GM21526 (cell line): ENCODE measurements around the gene MEX3D.
A peak's percentile ranks its signal among the peaks of the same experiment; 100 is the strongest.

ENCODE experiments used
- ATAC-seq: cut with Tn5 transposase; IDR thresholded peaks from one replicate; pipeline ENCODE4 v1.9.1; 2021; ENCODE audit warnings: moderate library complexity; ENCODE audit not compliant: unreplicated experiment, low FRiP score

MEX3D gene

DNA sequence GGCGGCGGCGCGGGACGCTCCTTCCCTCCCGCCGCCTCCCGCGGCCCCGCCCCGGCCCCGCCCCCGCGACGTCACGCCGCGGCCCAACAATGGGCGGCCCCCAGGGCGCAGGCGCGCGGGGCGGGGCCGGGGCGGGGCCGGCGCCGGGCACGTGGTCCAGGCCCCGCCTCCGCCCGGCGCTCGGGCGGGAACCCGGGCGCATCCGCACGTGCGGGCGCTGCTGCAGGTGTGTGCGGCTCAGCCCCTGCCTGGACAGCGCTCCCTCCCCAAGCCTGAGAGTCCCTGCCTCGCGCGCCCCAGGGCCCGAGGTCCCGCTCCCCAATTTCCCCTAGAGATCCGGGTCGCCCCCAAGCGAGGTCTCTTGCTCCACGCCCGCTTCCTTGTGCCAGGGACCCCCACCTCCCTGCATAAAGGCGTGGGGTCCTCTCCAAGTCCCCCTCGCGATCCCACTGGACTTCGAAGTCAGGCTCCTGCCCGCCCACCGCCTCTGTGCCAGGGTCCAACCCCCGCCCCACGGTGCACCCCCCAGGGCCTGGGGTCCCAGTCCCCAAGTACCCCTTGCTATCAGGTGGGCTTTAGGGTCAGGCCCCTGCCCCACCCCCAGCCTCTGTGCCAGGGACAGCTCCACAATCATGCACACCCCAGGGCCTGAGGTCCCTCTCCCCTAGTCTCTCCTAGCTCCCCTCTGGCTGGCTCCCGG, at the start of gene MEX3D:
Gene MEX3D, minus strand, starts transcription at position 6 of the 700 bp plus-strand sequence. CDS start 267 bp downstream, outside the sequence.
- no peak for ATAC-seq

DNA sequence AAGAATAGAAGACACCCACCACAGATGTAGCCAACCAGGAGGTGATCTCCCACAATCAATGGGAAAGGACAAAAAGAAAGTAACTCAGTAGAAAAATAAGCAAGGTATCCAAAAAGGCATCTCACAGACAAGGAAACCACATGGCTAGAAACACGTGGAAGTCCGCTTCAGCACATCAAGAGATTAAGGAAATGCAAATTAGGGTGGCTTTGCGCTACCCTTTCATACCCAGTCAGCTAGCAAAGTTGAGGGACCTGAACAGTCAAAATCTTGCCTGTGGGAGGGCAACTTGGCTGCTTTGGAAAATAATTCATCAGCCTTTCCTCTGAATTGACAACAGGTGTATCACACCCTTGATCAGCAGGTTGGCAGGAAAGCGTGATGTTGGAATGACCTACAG, 48.8 kb upstream of the MEX3D start:
- ATAC-seq = no peak

DNA sequence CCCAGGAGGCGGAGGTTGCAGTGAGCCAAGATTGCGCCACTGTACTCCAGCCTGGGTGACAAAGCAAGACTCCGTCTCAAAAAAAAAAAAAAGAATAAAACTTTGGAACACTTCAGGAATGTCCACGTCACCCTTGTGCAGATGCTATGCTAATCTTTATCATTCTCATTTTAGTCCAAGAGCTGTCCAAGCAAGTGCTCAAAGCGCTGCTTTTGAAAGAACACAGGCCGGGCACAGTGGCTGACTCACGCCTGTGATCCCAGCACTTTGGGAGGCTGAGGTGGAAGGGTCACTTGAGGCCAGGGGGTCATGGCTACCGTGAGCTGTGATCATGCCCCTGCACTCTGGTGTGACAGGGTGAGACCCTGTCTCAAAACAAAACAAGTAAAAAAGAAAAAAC, 48.3 kb upstream of the MEX3D start:
- no peak for ATAC-seq

DNA sequence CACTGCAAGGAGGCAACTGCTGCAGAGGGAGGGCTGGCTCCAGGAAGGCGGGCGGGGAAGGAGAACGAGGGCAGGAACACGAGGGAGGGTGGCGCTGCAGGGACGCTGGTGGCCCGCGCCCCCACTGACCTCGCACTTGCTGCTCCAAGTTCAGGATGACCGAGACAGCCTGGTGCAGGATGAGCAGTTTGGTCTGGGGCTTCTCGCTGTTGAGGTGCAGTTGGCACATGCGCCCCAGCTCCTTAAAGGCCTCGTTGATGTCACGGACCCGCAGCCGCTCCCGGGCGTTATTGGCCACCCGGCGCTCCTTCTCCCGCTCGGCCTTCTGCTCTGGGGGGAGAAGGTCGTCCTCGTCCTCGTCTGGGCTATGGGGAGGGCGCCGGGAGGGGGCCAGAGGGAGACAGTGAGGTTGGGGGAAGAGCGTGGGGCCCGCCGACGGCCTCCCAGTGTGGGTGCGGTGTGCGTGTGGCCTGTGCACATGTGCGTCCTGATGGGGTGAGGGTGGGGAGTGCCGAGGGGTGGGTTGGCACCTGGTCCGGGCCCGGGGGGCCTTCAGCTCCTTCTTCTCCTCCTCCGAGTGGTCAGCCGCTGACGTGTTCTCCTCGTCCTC, 47.1 kb upstream of the MEX3D start:
- ATAC-seq = no peak

DNA sequence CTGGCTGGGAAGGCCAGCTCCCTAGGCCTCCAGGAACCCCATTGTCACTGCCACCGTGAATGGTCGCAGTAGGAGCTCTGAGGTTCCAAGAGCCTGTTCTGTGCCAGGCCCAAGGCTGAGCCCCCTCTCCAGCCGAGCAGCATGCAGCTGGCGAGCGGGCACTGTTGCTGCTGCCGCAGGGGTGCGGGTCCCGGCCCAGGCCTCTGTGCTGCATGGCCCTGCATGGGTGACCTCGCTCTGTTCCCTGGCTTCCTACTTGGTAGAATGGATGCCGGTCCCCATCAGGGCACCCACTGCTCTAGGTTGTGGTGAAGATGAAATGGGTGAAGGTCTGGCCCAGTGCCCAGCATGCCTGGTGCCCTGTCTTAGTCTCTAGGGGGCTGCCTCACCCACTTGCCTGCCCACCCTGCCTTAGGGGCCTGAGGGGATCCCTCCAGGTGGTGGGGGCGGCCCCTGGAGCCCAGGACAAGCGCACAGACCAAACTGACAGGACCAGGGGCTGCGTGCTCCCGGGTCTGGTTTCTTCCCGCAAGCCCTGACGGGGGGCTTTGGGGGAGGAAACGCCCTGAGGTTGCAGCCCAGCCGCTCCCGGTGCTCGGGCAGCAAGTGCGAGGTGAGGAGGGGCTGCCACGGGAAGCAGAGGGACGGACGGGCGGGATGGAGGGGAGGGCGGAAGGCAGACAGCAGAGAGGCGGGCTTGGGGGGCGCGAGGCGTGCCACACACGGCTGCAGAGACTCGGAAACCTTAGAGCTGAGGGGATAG, 45.9 kb upstream of the MEX3D start:
- ATAC-seq = no peak

DNA sequence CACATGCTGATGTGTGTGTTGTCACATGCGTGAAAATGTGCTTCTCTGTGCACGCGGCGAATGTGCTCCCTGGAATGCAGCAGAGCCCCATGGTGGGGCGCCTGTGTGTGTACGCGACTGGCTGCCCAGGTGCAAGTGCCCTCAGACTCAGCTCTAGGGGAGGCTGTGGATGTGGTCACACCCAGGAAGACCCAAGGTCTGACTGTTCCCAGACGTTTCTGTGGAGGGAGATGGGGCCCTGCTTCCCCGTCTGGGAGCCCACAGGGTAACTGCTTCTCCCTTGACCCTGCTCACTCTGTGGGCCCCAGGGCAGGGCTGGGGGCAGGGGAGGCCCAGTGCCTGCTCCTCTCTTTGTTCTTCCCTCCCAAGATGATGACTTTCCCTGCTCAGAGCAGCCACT, 45.0 kb upstream of the MEX3D start:
- no peak for ATAC-seq

DNA sequence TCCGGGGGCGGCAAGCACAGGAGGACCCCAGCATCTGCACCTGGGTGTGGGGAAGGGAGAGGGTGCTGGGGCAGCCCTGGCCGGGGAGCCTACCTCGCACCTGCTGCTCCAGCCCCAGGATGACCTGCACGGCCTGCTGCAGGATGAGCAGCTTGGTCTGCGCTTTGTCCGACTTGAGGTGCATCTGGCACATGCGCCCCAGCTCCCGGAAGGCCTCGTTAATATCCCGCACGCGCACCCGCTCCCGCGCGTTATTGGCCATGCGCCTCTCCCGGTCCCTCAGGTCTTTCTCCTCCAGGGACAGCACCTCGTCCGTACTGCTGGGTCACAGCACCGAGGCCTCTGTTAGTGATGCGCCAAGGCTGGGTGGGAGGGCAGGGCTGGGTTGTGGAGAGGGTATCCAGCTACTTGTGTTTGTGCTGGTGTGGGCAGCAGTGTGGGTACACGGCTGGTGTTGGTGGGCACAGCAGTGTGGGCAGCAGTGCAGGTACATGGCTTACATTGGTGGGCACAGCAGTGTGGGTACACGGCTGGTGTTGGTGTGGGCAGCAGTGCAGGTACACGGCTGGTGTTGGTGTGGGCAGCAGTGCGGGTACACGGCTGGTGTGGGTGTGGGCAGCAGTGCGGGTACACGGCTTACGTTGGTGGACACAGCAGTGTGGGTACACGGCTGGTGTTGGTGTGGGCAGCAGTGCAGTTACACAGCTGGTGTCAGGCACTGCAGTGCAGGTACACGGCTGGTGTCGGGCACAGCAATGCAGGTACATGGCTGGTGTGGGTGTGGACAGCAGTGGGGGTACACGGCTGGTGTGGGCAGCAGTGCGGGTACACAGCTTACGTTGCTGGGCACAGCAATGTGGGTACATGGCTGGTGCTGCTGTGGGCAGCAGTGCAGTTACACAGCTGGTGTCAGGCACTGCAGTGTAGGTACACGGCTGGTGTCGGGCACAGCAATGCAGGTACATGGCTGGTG, 44.3 kb upstream of the MEX3D start:
- ATAC-seq = no peak

DNA sequence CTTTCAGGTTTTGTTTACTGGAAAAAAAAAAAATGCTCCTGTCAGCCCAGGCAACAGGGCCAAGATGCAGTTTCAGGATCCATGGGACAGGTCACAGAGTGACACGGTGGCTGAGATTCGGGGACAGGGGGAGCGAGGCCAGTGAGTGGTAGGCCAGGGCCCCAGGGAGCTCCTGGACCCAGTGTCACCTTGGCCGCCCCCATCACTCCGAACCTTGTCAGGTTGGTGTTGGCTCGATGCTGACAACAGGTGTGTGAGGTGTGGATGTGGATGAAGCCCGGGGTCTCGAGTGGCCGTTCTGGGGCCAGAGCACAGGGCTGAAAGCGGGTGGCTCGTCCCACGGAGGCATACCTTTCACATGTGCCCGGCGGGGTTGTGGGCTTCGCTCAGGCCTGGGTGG, 43.2 kb upstream of the MEX3D start:
- ATAC-seq = no peak

DNA sequence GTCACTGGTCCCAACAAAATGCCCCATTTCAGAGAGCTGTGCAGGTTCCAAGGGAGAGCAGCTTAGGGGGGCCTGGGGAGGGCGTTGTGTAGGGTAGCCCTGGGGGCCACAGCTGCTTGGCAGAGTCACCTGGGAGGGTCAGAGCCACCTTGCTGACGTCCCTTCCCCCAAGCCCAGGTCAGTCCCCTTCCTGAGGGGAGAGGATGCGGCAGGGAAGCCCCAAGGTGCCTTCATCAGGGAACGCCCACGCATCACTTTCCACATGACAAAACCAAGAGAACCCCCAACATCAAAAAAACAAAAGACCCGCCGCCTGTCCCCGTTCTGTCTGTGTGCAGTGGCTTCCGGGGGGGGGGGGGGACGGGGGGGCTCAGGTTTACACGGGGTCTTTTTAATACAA, 42.5 kb upstream of the MEX3D start:
- no peak for ATAC-seq

DNA sequence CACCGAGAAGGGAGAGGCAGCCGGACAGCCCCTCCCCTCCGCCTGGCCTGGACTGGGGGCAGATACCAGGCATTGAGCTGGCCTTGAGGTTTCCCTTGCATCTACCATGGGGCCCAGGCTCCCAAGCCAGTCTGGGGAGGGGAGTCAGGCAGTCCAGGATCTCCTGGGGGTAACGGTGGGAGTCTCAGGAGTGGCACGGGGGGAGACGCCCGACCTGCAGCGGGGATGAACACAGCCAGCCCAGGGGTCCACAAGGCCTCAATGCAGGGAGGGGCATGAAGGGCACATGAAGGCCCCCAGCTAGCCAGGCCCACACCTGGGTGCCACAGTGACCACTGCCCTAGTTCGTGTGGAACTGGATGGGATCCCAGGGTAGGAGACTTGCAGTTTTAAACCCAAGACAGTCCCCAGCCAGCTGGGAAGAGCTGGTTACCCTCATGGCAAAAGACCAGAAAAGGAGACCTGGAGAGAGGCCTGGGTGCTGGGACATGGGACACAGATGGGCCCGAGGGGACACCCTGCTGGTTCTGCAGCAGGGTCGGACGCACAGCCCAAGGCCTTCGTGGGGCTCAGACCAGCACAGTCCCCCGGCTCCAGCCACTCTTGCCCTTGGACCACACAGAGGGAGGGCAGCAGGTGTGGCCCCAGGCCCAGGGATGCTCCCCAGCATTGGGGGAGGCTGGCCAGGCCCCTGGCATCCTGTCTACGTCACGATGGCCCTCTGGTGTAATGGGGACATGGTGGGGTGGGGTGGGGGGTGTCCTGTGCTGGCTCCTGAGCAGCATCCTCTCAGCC, 41.8 kb upstream of the MEX3D start:
- ATAC-seq = no peak

DNA sequence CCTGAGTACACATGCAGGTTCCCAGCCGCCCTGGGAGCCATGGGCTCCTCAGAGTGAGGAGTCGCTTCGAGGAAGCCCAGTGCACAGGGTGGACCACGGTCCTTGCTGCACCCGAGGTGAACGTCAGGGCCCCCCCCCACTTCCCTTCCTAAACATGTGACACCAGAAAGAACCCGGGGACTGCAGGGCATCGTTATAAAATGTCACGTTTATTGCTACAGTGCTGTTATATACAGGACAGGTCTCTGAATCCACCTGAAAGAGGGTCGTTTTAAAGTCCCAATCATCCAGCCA, 40.9 kb upstream of the MEX3D start:
- ATAC-seq = no peak

DNA sequence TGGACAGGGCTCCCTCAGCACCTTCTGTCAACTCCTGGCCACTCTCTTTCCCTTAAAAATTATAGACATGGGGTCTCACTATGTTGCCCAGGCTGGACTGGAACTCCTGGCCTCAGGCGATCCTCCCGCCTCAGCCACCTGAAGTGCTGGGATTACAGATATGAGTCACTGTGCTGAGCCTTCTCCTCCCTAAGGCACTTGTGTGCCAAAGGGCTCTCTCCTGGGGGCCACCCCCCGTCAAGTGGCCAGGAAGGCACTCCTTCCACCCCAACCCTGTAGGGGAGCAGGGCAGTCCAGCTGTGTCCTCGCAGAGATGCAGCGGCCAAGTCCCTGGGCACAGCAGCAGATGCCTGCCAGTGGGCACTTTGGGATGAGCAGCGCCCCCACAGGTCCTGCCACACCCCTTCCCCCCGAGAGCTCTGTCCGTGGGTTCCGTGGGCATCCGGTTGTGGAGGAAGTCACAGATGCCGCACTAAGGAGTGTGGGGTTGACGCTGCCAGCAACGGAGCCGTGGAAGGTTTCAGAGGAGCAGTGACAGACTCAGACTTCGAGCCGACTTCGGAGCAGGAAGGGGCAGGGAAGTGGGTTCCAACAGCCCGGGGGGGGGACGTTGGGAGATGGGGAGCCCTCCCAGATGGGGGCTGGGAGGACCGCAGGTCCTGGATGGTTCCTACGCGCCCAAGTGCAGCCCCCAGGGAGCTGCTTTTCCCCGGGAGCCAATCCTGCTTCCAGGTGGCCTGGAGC, 40.4 kb upstream of the MEX3D start:
- no peak for ATAC-seq

DNA sequence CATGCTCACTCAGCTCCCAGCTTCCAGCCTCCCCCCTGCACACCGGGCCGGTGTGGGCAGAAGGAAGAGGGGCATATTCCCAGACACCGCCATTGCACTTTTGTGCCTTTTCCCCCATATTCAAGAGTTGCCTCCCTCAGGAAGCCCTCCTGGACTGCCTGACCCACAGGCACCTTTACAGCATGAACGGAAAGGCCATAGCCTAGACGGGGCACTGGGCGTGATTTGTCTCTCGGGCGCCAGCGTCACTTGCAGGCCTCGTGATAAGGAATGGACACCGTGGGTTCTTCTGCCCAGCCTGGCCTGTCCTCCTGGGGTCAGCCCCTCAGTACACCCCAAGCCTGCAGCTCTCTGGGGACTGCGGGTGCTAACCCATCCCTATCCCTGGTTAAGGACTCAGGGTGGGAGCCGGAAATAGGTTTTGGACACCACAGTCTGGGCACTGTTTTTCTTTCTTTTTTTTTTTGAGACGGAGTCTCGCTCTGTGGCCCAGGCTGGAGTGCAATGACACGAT, 38.1 kb upstream of the MEX3D start:
- ATAC-seq = no peak

DNA sequence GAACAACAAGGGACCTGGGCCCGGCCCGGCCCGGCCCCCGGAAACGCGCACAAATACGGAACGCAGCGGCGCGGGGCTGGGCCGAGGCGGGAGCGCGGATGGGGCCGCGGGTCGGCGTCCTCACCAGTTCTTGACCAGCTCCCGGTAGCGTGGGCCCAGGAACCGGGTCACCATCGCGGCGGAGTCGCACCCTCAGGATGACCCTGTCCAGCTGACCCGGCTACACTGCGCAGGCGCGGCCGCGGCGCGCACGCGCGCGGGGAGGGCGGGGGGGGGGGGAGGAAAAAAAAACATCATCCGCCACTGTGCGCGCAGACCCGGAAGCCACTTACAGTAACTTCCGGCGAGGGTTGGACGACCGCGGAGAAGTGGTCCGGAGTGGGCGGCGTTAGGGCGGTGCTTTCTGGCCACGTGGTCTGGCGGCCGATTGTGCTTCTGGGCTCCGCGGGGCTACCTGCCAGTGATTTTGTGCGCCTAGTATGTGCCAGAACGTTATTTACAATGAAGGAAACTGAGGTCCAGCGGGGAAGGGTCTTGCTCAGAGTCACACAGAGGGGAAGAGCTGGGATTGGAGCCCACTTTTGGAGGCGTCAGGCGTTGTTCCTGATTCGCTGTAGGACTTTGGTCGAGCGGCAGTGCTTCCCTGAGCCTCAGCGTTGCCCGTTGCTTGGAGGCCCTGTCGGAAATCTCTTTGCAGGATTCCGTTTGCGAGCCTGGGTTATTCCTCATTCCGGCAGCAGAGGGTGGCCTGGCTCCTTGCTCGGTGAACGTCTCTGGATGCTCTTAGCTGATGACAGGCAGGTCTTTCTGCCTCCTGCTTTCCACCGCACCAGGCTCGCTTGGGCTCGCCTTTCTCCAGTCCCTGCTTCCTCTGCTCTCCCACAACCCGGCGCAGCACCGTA, 37.4 kb upstream of the MEX3D start, which contains the start of gene UQCR11:
Gene UQCR11, minus strand, starts transcription at position 227 of the 902 bp plus-strand sequence. Its CDS starts 53 bp downstream, at position 174.
- peak; percentile 71 for ATAC-seq

DNA sequence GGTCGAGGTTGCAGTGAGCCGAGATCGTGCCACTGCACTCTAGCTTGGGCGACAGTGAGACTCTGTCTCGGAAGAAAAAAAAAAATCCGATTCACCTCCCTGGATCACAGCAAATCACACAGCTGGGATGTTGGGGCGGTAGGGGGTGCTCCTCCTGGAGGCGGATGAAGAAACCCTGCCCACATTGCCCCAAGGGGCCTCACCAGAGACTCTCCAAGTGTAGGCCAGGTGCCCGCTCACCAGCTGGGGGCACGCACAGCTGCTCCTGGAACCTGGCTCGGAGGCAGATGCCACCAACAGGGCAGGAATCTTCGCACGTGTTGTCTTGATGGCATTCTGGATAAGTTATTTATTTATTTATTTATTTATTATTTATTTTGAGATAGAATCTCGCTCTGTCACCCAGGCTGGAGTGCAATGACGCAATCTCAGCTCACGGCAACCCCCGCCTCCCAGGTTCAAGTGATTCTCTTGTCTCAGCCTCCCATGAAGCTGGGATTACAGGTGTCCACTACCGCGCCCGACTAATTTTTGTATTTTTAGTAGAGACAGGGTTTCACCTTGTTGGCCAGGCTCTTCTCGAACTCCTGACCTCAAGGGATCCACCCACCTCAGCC, 34.1 kb upstream of the MEX3D start:
- ATAC-seq = no peak

DNA sequence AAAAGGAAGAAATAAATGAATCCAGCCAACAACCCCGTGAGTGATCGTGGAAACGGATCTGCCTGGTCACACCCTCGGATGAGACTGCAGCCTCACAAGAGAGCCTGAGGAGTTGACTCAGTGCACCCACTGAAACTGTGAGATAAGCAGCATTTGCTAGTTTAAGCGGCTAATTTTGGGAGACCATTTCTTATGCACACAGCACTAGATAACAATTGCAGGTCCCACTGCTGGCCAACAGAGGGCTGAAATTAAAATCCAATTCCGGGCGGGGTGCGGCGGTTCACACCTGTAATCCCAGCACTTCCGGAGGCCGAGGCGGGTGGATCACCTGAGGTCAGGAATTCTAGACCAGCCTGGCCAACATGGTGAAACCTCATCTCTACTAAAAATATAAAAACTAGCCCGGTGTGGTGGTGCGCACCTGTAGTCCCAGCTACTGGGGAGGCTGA, 33.5 kb upstream of the MEX3D start:
- ATAC-seq = no peak

DNA sequence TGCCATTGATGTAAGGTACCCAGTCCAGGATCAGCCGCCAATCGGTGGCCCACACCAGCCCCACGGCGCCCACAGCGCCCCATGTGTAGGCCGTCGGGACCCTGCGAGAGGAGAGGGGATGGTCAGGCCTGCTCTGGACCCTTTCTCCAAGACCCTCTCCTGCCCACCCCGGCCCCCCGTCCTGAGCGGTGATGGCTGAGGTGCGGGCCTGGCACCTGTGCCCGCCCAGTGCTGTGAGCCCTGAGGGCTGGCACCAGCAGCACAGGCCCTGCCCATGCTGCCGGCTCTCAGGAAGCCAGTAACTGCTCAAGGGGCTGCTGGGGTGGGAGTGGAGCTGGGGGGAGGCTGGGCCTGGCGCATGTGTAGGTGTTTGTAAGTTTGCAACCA, 31.3 kb upstream of the MEX3D start:
- no peak for ATAC-seq
